Mesendoderm (in vitro differentiated cells): Measurements from ENCODE around the gene AAK1.
"Not testable (repeated sequence)": the region's sequence is repeated elsewhere in the genome, so short reads cannot be mapped to it uniquely, and the experiment has no call there.

ENCODE experiments used
- DNase-seq: peaks from one replicate; pipeline ENCODE4 v3.0.0; 2013
- H2AK5ac ChIP-seq: 2 replicates; pipeline ENCODE4 v1.6.1; 2013; ENCODE audit warnings: low read length, inconsistent platforms
- H2BK120ac ChIP-seq: 2 replicates; pipeline ENCODE4 v1.6.1; 2013; ENCODE audit warnings: low read depth, mild to moderate bottlenecking, low read length, moderate library complexity, mixed read lengths
- H2BK15ac ChIP-seq: replicated peaks from 2 replicates; pipeline ENCODE4 v1.6.1; 2013; ENCODE audit warnings: low read depth, mild to moderate bottlenecking, moderate library complexity
- H2BK5ac ChIP-seq: 2 replicates; pipeline ENCODE4 v1.6.1; 2013; ENCODE audit warnings: low read length, inconsistent platforms
- H3K18ac ChIP-seq: 2 replicates; pipeline ENCODE4 v1.6.1; 2013; ENCODE audit warnings: mild to moderate bottlenecking, low read length, mixed read lengths
- H3K23ac ChIP-seq: one replicate; pipeline ENCODE4 v1.6.1; 2013; ENCODE audit warnings: low read length
- H3K27ac ChIP-seq: 2 replicates; pipeline ENCODE4 v1.5.1; 2013; ENCODE audit warnings: low read depth, mild to moderate bottlenecking, inconsistent platforms, low read length, moderate library complexity
- H3K27me3 ChIP-seq: 2 replicates; pipeline ENCODE4 v1.6.1; 2013; ENCODE audit warnings: low read length, control low read depth, mild to moderate bottlenecking, inconsistent platforms; ENCODE audit not compliant: insufficient read depth, poor library complexity
- H3K36me3 ChIP-seq: 2 replicates; pipeline ENCODE4 v1.6.1; 2013; ENCODE audit warnings: low read length, inconsistent platforms; ENCODE audit not compliant: control insufficient read depth, insufficient read depth
- H3K4ac ChIP-seq: one replicate; pipeline ENCODE4 v1.6.1; 2013; ENCODE audit warnings: low read depth, mild to moderate bottlenecking, low read length, moderate library complexity
- H3K4me1 ChIP-seq: 2 replicates; pipeline ENCODE4 v1.6.1; 2013; ENCODE audit warnings: low read depth, low read length, inconsistent platforms; ENCODE audit not compliant: control insufficient read depth
- H3K4me2 ChIP-seq: 2 replicates; pipeline ENCODE4 v1.6.1; 2013; ENCODE audit warnings: low read length
- H3K4me3 ChIP-seq: 2 replicates; pipeline ENCODE4 v1.5.1; 2013; ENCODE audit warnings: mild to moderate bottlenecking, low read length
- H3K56ac ChIP-seq: one replicate; pipeline ENCODE4 v1.6.1; 2013; ENCODE audit warnings: low read length
- H3K79me1 ChIP-seq: 2 replicates; pipeline ENCODE4 v1.6.1; 2013; ENCODE audit warnings: low read length, inconsistent platforms
- H3K79me2 ChIP-seq: 2 replicates; pipeline ENCODE4 v1.6.1; 2013; ENCODE audit warnings: mild to moderate bottlenecking, low read length; ENCODE audit not compliant: control insufficient read depth, insufficient read depth
- H3K9ac ChIP-seq: 2 replicates; pipeline ENCODE4 v1.6.1; 2013; ENCODE audit warnings: low read length, inconsistent platforms
- H4K5ac ChIP-seq: one replicate; pipeline ENCODE4 v1.6.1; 2013; ENCODE audit warnings: low read length
- H4K8ac ChIP-seq: one replicate; pipeline ENCODE4 v1.6.1; 2013; ENCODE audit warnings: low read depth, mild to moderate bottlenecking, control low read depth, low read length, moderate library complexity
- WGBS: extraction: QIAGEN DNeasy Blood & Tissue Kit; methylation state at CpG from one replicate; pipeline ENCODE4 v1.1.7; 2013; ENCODE audit warnings: low lambda C conversion rate, missing lambda C conversion rate; ENCODE audit not compliant: insufficient coverage; ENCODE audit errors: extremely low coverage; 5-methylcytosine and 5-hydroxymethylcytosine counted together

The AAK1 gene

GRCh38 chr2:69667805-69668382 is 24.4 kb upstream of the AAK1 start:
- Histone ChIP-seq H4K5ac (no peak overlapping the region), H3K4ac (no peak overlapping the region), H4K8ac (no peak overlapping the region), H3K4me2 (no peak overlapping the region), H3K27me3 (no peaks in the 10 kb centered on the region), H3K79me2 (no peaks in the 10 kb centered on the region), H3K4me1 (no peaks in the 10 kb centered on the region), H3K23ac (no peak overlapping the region), H3K36me3 (no peaks in the 10 kb centered on the region), H3K4me3 (no peak overlapping the region), H3K27ac (no peak overlapping the region), H3K9ac (no peak overlapping the region), H2BK15ac (no peak overlapping the region), H3K18ac (no peak overlapping the region), H2AK5ac (no peak overlapping the region), H2BK5ac (no peak overlapping the region), H3K79me1 (no peaks in the 10 kb centered on the region), H2BK120ac (no peak overlapping the region), H3K56ac (no peak overlapping the region)
- peak; percentile 47 for DNase-seq
- no CpG with 5 or more reads among the region's 7 CpGs for WGBS

- Histone ChIP-seq H3K18ac (no peak overlapping the region), H2AK5ac (no peak overlapping the region), H3K56ac (no peak overlapping the region), H2BK15ac (no peak overlapping the region), H3K36me3 (no peaks in the 10 kb centered on the region), H4K8ac (no peak overlapping the region), H3K79me2 (no peaks in the 10 kb centered on the region), H3K4me2 (no peak overlapping the region), H3K4me1 (no peaks in the 10 kb centered on the region), H3K27ac (no peak overlapping the region), H3K9ac (no peak overlapping the region), H2BK120ac (no peak overlapping the region), H4K5ac (no peak overlapping the region), H3K27me3 (no peaks in the 10 kb centered on the region), H3K23ac (no peak overlapping the region), H3K4ac (no peak overlapping the region), H3K79me1 (no peaks in the 10 kb centered on the region), H3K4me3 (no peak overlapping the region), H2BK5ac (no peak overlapping the region)
- no peak for DNase-seq
- WGBS, result no CpG with 5 or more reads among the region's 9 CpGs
These were observed 21.6 kb upstream of the AAK1 start for GRCh38 chr2:69665152-69665551.

GRCh38 chr2:69663860-69664259 is 20.3 kb upstream of the AAK1 start:
- Histone ChIP-seq H4K5ac (no peak overlapping the region), H2BK15ac (no peak overlapping the region), H3K4me2 (no peak overlapping the region), H2AK5ac (no peak overlapping the region), H3K23ac (no peak overlapping the region), H4K8ac (no peak overlapping the region), H3K79me1 (no peaks in the 10 kb centered on the region), H3K36me3 (no peaks in the 10 kb centered on the region), H3K4ac (no peak overlapping the region), H3K4me1 (no peaks in the 10 kb centered on the region), H3K27me3 (no peaks in the 10 kb centered on the region), H3K27ac (no peak overlapping the region), H3K79me2 (no peaks in the 10 kb centered on the region), H3K9ac (no peak overlapping the region), H3K4me3 (no peak overlapping the region), H2BK5ac (no peak overlapping the region), H3K18ac (no peak overlapping the region), H3K56ac (no peak overlapping the region), H2BK120ac (no peak overlapping the region)
- no CpG with 5 or more reads among the region's 3 CpGs for WGBS
- no peak for DNase-seq

- not testable (repeated sequence) for H3K4me3 ChIP-seq, H3K18ac ChIP-seq, H3K79me1 ChIP-seq, H3K4me1 ChIP-seq, H2BK5ac ChIP-seq, H2AK5ac ChIP-seq, H3K4ac ChIP-seq, H3K79me2 ChIP-seq, H3K27me3 ChIP-seq, H3K56ac ChIP-seq, H3K36me3 ChIP-seq, H3K23ac ChIP-seq, H3K4me2 ChIP-seq, DNase-seq, H4K5ac ChIP-seq, H2BK120ac ChIP-seq, H3K27ac ChIP-seq, H2BK15ac ChIP-seq, H4K8ac ChIP-seq, H3K9ac ChIP-seq
- WGBS, result no CpG with 5 or more reads among the region's 2 CpGs
These were observed 19.0 kb upstream of the AAK1 start for GRCh38 chr2:69662547-69662946.

- Histone ChIP-seq H3K27me3 (no peaks in the 10 kb centered on the region), H3K27ac (no peak overlapping the region), H3K56ac (no peak overlapping the region), H3K18ac (no peak overlapping the region), H2BK15ac (no peak overlapping the region), H3K9ac (no peak overlapping the region), H3K4ac (no peak overlapping the region), H3K36me3 (no peaks in the 10 kb centered on the region), H3K4me2 (no peak overlapping the region), H4K8ac (no peak overlapping the region), H4K5ac (no peak overlapping the region), H3K23ac (no peak overlapping the region), H3K79me2 (no peaks in the 10 kb centered on the region), H3K4me3 (no peak overlapping the region), H3K79me1 (no peaks in the 10 kb centered on the region), H2AK5ac (no peak overlapping the region), H3K4me1 (no peaks in the 10 kb centered on the region), H2BK5ac (no peak overlapping the region), H2BK120ac (no peak overlapping the region)
- no peak for DNase-seq
- no CpG with 5 or more reads among the region's 1 CpG for WGBS
These were observed 17.1 kb upstream of the AAK1 start for GRCh38 chr2:69660637-69661036.

GRCh38 chr2:69659941-69660483 is 16.5 kb upstream of the AAK1 start:
- H4K8ac ChIP-seq, result no peak overlapping the region
- no peak for DNase-seq
- no peak overlapping the region for H2AK5ac ChIP-seq
- H3K4me2 ChIP-seq, result no peak overlapping the region
- H3K79me1 ChIP-seq, result no peaks in the 10 kb centered on the region
- H3K4ac ChIP-seq, result no peak overlapping the region
- no peak overlapping the region for H3K9ac ChIP-seq
- no peaks in the 10 kb centered on the region for H3K4me1 ChIP-seq
- no peak overlapping the region for H2BK15ac ChIP-seq
- no peak overlapping the region for H3K27ac ChIP-seq
- no peaks in the 10 kb centered on the region for H3K79me2 ChIP-seq
- no peak overlapping the region for H3K4me3 ChIP-seq
- H3K23ac ChIP-seq, result no peak overlapping the region
- H3K18ac ChIP-seq, result no peak overlapping the region
- H4K5ac ChIP-seq, result no peak overlapping the region
- WGBS, result no CpG with 5 or more reads among the region's 2 CpGs
- H3K56ac ChIP-seq, result no peak overlapping the region
- H3K36me3 ChIP-seq, result no peaks in the 10 kb centered on the region
- H2BK5ac ChIP-seq, result no peak overlapping the region
- H2BK120ac ChIP-seq, result no peak overlapping the region
- H3K27me3 ChIP-seq, result no peaks in the 10 kb centered on the region
